ENCODE measurements around the gene C3orf18. TPM values are rescaled to one million over a fixed set of nuclear protein-coding genes. Genes with fewer than 3 reads are reported as not detected.

C3orf18 gene
- total RNA-seq, 2 donors from 2014 or later = 7.5 to 11.0 TPM

DNA sequence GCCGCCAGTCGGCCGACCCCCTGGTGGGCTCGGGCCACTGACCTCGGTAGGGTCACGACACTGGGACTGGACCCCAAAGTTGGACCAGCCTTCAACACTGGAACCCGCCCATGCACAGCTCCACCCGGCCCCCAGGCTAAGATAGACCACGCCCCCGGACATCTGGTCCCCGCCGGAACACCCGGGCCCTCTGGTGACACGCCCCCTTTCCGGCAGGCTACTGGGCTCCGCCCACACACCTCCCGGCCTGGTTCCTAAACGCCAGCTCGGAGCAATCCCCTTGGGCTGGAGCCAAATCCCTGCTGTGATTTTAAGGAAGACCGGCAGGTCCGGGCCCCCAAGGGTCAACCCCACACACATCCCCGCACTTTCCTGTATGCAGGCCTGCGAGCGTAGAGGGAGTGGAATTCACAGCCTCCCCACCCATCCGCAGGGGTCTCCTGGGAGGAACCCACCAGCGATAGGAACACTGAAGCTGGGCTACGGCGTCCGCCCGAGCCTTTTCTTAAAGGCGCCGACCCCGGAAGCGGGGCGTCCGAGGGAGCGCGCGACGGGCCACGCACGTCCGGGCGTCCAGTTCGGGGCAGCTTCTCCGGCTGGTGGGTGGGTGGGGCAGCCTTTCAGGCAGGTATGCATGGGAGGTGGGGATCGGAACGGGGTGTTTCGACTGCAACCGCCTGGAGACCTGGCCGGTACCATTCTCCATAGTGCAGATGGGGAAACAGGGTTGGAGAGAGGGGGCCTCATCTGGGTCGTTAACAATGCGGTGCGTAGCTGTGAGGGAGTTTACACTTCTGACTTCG, 1.6 kb upstream of the C3orf18 start, which contains the start of gene HEMK1:
Gene HEMK1 (plus strand): TSS at position 576 of the 803 bp plus-strand sequence. CDS start 1,583 bp downstream, outside the sequence.
- Histone ChIP-seq H3K27me3 (replicated peaks; ENCODE audit: insufficient read depth) (no peaks in the 10 kb centered on the region), H3K27ac (peak within 1 kb of the TSS; percentile 78 to 87), H3K4me3 (peak within 1 kb of the TSS; percentile 66 to 70), H3K4me1 (replicated peaks) (peaks cover 3% of the 10 kb centered on the region), H3K36me3 (no peaks in the 10 kb centered on the region), H3K9me3 (no peaks in the 10 kb centered on the region)
- intact Hi-C loops (cut with DNase I) = loop anchor here (5.0 kb wide), 1 partner anchor 818 kb away; the partner anchor contains the start of gene MANF
- WGBS = 0% methylated on average over 39 of the region's 55 CpGs
- peak; percentile 97 for DNase-seq (ENCODE audit: low spot score)
- TF ChIP-seq POLR2AphosphoS5 (IDR thresholded peaks at IDR 0.05) (peak; percentile 91), POLR2A (IDR thresholded peaks at IDR 0.05) (peak; percentile 66)
- TF ChIP-seq, protein P1, sequence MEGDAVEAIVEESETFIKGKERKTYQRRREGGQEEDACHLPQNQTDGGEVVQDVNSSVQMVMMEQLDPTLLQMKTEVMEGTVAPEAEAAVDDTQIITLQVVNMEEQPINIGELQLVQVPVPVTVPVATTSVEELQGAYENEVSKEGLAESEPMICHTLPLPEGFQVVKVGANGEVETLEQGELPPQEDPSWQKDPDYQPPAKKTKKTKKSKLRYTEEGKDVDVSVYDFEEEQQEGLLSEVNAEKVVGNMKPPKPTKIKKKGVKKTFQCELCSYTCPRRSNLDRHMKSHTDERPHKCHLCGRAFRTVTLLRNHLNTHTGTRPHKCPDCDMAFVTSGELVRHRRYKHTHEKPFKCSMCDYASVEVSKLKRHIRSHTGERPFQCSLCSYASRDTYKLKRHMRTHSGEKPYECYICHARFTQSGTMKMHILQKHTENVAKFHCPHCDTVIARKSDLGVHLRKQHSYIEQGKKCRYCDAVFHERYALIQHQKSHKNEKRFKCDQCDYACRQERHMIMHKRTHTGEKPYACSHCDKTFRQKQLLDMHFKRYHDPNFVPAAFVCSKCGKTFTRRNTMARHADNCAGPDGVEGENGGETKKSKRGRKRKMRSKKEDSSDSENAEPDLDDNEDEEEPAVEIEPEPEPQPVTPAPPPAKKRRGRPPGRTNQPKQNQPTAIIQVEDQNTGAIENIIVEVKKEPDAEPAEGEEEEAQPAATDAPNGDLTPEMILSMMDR (IDR thresholded peaks at IDR 0.05) = peak in 1 of 4 experiments; percentile 7

- peak overlapping the region; percentile 37 to 57 for H3K27ac ChIP-seq
- no peaks in the 10 kb centered on the region for H3K27me3 ChIP-seq (replicated peaks; ENCODE audit: insufficient read depth)
- TF ChIP-seq, protein P1 (IDR thresholded peaks at IDR 0.05) = no peak
- TF ChIP-seq POLR2AphosphoS5 (IDR thresholded peaks at IDR 0.05) (no peak), POLR2A (IDR thresholded peaks at IDR 0.05) (no peak)
- no peaks in the 10 kb centered on the region for H3K9me3 ChIP-seq
- peak overlapping the region; percentile 51 to 53 for H3K4me3 ChIP-seq
- intact Hi-C loops (cut with DNase I) = loop anchor here (5.0 kb wide), 1 partner anchor 820 kb away; the partner anchor contains the start of gene MANF
- no peak for DNase-seq (ENCODE audit: low spot score)
- 7% methylated on average over 11 of the region's 11 CpGs for WGBS
- peaks cover 3% of the 10 kb centered on the region for H3K4me1 ChIP-seq (replicated peaks)
- no peaks in the 10 kb centered on the region for H3K36me3 ChIP-seq
Observed at GRCh38 chr3:50567011-50567385, 549 bp downstream of the C3orf18 start.

DNA sequence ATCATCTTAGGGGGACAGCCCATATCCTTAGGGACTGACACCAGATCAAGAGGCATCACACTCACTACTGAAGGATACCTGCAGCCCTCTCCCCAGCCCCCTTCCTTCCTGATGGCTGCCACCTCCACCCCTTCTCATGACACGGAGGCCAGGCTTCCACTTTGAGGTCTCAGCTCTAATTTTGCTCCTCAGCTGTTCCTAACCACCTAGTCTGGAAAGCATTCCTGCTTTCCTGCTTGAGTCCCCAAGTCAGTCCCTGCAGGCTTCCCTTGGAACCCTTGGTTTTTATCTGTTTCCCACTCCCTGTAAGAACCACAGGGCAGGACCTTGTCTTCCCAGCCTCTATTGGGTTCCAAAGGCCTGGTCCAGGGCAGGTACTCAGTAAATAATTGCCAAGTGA, 3.2 kb downstream of the C3orf18 start:
- TF ChIP-seq, protein P1 (IDR thresholded peaks at IDR 0.05) = no peak
- TF ChIP-seq POLR2A (IDR thresholded peaks at IDR 0.05) (no peak), POLR2AphosphoS5 (IDR thresholded peaks at IDR 0.05) (no peak)
- H3K27ac ChIP-seq = no peak overlapping the region
- H3K36me3 ChIP-seq = no peaks in the 10 kb centered on the region
- no peaks in the 10 kb centered on the region for H3K27me3 ChIP-seq (replicated peaks; ENCODE audit: insufficient read depth)
- no peaks in the 10 kb centered on the region for H3K9me3 ChIP-seq
- WGBS = 86% methylated on average over 1 of the region's 1 CpG
- no peak for DNase-seq (ENCODE audit: low spot score)
- H3K4me3 ChIP-seq = no peak overlapping the region
- peaks cover 3% of the 10 kb centered on the region for H3K4me1 ChIP-seq (replicated peaks)
- intact Hi-C loops (cut with DNase I) = no loop called here

GRCh38 chr3:50563867-50564266, 3.7 kb downstream of the C3orf18 start:
- Histone ChIP-seq H3K27ac (no peak overlapping the region), H3K9me3 (no peaks in the 10 kb centered on the region), H3K4me1 (replicated peaks) (peaks cover 3% of the 10 kb centered on the region), H3K27me3 (replicated peaks; ENCODE audit: insufficient read depth) (no peaks in the 10 kb centered on the region), H3K4me3 (no peak overlapping the region), H3K36me3 (no peaks in the 10 kb centered on the region)
- no peak for DNase-seq (ENCODE audit: low spot score)
- TF ChIP-seq, protein P1 (IDR thresholded peaks at IDR 0.05) = no peak
- TF ChIP-seq POLR2A (IDR thresholded peaks at IDR 0.05) = no peak
- 89% methylated on average over 2 of the region's 2 CpGs for WGBS
- intact Hi-C loops (cut with DNase I) = no loop called here

DNA sequence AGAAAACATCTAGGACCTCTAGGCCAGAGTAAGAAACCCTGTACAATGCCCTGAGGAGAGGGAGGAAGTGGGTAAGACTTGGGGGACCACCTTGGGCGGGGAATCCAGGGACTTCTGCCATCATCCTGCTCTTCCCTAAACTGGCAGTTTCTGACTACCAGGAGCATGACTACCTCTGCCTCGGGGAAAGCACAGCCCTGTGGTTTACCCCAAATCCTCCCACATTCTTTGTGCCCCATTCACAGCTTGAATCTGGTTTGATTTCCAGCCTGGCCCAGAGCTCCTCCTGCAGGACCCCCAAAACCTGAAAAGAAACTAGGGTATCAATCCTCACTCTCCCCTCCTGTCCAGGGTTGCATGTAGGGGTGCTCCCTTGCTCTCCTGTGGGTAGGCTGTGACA, 4.7 kb downstream of the C3orf18 start:
- WGBS = 67% methylated on average over 2 of the region's 2 CpGs
- H3K27me3 ChIP-seq (replicated peaks; ENCODE audit: insufficient read depth) = no peaks in the 10 kb centered on the region
- H3K4me3 ChIP-seq = no peak overlapping the region
- H3K27ac ChIP-seq = no peak overlapping the region
- no peak for DNase-seq (ENCODE audit: low spot score)
- no peak for TF ChIP-seq POLR2AphosphoS5 (IDR thresholded peaks at IDR 0.05)
- TF ChIP-seq, protein P1 (IDR thresholded peaks at IDR 0.05) = no peak
- no peak for TF ChIP-seq POLR2A (IDR thresholded peaks at IDR 0.05)
- H3K36me3 ChIP-seq = no peaks in the 10 kb centered on the region
- H3K4me1 ChIP-seq (replicated peaks) = peaks cover 3% of the 10 kb centered on the region
- intact Hi-C loops (cut with DNase I) = no loop called here
- H3K9me3 ChIP-seq = no peaks in the 10 kb centered on the region
